GM19193 (cell line): ENCODE results near the gene NSG1.

Experiments
- POLR2A ChIP-seq: IDR thresholded peaks from 4 replicates; pipeline ENCODE4 v1.6.1; 2011; ENCODE audit not compliant: insufficient read depth, insufficient read length; ENCODE audit errors: extremely low read depth

Gene NSG1

DNA sequence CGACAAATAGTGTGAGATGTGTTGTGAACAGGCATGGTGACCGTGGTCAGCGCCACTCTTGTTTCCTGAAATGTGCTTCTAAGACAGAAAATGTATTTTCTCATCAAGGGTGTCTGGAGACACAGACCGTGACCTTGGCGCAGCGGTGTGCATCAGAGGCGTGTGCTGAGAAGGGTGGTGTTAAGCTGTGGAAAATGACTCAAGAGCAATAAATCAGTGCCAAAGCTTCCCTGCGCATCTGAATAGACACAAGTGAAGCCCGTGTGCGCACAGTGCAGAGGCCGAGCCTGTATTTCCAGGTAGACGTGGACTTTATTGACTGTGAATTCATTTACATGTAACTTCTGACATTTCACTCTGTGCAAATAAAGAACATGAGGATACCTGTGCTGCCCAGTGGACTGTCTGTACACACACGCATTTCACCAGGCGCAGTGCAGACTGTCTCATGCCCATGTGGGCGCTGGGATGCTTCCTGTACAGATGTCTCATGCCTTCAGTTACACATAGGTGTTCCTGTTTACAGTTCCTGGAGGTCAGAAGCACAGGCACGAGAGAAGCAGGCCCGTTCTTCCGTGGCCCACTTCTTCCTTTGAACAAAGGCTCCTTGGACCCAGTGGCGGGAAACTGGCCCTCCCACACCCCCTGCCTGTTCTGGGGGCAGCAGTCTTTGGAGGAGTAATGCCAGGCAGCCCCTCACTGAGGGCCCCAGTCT, 31.9 kb downstream of the NSG1 start:
- no peak for TF ChIP-seq POLR2A

DNA sequence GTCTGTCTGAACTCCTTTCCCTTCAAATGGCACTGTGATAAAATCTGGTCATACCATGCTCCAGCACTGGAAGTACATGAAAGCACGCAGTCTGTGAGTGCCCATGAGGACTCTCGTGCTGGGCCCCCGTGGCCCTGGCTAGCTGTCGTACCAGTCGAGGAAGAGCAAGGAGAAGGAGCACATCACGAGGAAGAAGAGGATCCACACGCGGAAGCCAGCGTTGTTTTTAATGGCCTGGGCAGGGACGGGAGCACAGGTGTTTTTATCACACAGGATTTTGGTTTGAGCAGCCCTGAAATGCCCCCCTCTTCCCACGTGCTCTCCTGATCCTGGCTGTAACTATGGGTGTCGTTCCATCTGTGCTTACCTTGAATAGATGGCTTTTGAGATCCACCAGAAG, 33.0 kb downstream of the NSG1 start:
- TF ChIP-seq POLR2A = no peak

DNA sequence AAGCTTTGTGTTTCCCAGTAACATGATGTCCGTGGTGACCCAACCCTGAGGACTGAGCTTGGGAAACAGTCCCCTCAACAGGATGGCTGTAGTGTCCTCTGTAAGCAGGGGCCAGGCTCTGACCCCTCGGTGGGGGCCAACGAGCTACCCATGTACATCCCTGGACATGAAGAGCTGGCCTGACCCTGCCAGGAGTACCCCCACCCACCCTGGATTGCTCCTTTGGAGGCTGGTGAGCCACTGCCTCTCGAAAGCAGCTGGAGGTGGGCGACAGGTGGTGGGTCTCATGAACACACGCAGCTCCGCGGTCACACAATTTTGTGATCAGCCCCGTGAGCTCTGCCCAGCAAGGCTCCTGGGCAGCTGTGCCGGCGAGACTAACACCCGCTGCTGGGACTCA, 33.5 kb downstream of the NSG1 start:
- TF ChIP-seq POLR2A = no peak

DNA sequence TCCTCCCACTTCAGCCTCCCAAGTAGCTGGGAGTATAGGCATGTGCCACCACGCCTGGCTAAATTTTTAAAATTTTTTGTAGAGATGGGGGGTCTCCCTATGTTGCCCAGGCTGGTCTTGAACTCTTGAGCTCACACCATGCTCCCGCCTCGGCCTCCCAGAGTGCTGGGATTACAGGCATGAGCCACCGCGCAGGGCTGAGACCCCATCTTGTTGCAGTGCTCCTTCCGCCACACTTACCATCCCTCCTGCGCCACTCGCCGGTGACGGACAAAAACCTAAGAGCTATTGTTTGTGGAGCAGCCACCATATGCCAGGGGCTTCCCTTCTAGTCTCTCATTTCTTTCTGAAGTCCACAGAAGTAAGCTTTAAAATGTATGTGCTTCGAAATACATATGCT, 34.5 kb downstream of the NSG1 start:
- no peak for TF ChIP-seq POLR2A

DNA sequence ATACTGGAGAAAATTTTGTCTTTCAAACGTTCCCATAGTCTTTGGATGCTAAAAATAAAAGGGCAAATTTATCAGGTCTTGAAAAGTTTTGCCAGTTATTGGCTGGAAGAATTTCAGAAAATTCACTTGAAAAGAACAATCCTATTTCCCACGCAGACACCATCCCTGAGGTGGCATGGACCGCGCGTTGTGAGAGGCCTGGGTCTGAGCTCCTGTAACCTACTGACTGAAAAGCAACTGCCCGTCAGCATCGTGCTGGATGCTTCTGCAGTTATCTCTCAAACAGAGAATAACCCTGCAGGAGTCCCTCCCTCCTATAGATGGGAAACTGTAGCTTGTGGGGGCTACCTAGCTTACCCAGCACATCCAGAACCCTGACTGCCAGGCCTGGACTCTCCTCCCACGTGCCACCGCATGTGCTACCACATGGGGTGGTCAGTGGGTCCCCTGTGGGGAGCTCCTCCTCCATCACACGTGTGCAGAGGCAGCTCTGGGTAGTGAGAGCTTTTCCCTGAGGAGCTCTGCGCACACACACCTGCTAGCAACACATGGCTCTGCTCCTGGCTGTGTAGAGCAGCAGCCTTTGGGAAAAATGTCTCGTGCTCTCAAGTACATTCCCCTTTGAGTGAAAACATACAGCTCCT, 36.1 kb downstream of the NSG1 start:
- TF ChIP-seq POLR2A = no peak

DNA sequence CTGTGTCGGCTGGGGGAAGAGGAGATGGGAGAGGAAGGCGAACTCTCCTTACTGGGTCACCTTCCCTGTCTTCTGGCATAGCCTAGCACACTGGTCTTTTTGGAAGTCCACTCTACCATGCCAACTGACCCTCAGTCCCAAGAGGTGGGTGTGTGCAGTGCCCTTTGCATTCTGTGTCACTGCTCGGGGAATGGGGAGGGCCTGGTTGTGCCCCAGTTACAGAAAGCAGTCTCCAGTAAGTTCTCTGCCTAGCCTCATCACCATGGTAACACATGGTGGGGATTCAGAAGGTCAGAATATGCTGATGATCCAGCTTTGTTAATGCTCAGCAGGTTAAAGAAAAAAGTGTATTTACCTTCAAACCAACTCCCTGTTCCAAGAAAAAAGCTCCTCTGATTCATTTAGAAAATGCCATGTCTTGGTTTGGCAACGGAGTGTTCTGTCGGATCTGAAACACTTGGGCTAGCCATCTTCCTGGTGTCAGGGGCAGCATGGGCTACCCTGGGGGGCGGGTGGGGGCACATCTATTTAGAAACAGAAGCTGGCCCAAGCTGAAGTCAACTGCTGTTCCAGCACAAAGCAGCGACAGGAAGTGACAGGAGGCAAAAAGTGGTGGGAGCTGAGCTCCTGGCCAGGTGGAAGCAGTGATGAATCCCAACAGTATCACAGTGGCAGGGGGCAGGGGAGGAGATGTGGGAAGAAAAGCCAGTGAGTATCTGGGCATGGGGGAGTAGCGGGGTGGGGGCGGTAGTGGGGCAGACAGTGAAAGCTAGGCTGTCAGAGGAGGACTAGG, 37.0 kb downstream of the NSG1 start:
- TF ChIP-seq POLR2A = no peak

DNA sequence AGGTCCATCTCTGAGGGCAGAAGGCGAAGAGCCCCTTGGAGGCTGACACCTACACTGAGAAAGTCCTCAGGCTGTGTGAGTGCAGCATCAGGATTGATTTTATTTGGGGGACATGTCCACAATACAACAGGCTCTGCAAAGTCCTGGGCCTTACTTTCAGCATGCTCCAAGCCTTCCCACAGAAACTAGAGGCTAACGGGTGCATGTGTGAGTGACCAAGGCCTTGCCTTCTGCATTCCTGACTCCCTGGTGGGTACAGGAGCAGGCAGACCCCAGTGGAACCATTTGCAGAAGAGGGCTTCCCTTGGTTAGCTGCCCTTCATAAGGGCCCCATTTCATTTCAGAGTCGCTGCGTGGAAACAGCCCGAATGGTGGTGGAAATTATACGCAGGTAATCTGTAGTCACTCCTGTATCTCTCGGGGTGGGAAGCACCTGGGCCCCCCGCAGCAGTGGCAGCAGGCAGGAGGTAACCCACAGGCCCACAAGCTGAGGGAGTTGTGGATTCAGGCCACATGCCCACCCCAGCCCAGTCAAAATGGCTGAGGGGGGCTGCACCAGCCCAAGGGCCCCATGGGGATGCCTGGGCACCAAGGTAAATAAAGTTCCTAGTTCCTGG, 37.7 kb downstream of the NSG1 start:
- no peak for TF ChIP-seq POLR2A

DNA sequence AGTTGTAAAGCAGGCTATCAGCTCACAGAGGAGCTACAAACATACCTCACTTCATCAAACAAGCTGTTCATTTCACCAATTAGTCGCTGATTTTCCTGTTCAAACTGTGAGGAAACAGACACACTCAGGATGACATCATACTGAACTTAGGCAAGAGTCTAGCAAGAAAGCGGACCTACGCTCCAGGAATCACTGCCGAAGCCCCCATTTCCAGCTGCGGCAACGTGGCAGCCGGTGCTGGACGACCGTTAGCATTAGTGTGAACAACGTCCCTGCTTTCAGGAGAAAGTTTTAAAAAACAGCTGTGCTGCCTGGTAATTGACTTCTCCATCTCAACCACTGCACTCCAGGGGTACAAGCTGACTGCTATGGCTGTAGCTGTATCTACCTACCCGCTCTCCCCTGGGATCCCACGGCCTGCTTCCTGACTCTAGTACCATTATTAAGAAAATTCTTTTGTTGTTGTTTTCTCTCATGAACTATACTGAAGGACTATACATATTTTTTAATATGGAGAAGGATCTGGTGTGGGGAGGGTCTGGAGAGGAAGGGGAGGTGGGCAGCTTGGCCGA, 38.3 kb downstream of the NSG1 start:
- TF ChIP-seq POLR2A = no peak

DNA sequence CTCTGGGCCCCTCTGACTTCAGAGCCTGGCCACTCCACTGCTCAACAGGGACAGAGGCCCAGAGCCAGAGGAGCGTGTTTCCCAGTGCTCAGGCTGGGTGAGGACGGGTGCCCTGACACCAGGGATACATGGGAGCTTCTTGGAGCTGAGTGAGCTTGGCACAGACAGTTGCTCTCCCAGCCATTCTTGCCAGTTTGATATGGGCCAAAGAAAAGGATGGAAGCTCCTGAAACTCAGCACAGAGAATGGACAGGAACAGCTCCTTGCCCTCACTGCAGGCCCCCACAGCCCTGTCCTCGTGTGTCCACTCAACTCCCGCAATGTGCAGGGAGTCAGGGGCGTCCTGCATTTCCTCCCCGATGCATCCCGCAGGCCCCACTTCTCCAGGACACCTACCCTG, 38.8 kb downstream of the NSG1 start:
- TF ChIP-seq POLR2A = no peak

DNA sequence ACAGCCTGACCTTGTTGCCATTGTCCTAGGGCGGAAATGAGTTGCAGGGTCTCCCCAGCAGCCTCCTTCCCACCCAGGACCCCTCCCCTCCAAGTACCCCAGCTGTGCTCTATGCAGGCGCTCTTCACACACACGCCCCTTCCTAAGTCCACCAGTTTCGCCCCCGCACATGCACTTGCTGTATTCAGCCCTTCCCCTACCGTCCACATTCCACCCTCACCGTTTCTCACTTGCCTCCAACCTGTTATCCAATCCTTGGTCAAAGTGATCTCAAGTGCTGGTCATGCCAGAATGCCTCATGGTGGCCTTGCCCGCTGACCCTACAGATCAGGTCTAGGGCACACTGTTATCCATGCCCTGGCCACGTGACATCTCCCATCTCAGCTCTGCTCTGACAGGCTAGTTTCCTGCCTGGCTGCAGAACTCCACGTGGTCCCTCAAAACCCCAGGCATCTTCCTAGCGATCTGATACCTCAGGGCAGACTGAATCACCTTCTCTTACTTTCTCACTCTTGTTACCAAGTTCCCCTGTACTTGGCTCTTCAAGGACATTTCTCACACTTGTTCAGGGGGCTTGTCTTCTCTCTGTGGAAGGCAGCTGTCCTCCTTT, 39.7 kb downstream of the NSG1 start:
- no peak for TF ChIP-seq POLR2A

DNA sequence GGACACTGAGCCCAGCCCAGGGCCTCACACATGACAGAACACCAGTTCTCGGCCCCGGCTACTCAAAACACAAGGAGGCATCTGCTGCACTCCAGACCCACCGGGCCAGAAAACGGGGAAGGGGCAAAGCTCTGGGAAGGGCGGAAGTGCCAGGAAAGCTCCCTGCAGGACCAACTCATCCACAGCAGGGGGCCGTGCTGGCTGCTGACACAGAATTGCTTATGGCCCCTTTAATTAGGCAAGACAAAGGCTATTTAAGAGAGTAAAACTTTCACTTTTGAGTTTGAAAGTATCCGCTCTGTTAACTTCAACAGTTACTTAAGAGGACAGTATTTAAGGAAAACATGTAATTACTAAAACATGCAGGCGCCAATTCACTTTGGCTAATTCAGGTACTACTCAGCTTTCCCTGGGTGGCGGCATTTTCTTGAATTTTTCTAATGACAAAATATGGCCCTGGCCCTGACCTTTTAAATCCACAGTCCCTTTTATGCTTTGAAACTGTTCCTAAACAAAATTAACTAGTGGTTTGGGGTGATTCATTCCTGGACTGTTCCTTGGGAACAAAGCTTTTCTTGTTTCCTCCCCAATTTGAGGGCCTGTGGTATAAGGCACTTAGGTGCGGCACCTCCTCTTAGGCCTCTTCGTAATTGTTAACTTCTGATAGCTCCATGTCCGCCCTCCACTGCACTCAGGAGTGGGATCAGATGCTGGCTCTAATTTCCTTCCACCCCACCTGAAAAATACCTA, 40.4 kb downstream of the NSG1 start:
- no peak for TF ChIP-seq POLR2A

DNA sequence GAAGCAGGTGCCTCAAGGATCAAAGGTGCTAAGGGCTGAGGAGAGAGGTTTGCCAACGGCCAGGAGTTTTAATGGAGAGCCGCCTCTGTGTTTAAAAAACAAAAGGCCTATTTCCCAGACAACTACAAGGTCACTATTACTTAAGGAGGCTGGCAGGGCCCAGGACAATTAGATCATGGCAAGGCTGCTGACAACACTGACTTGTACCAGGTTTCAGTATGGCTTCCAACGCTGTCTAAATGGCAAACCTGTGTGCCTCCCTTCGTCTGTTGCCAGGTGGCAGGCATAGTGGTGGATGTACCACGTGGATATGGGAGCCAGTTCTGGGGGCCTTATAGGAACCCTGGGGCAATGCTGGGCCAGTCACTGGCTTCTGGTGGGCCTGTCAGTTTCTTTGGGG, 41.0 kb downstream of the NSG1 start:
- TF ChIP-seq POLR2A = no peak

DNA sequence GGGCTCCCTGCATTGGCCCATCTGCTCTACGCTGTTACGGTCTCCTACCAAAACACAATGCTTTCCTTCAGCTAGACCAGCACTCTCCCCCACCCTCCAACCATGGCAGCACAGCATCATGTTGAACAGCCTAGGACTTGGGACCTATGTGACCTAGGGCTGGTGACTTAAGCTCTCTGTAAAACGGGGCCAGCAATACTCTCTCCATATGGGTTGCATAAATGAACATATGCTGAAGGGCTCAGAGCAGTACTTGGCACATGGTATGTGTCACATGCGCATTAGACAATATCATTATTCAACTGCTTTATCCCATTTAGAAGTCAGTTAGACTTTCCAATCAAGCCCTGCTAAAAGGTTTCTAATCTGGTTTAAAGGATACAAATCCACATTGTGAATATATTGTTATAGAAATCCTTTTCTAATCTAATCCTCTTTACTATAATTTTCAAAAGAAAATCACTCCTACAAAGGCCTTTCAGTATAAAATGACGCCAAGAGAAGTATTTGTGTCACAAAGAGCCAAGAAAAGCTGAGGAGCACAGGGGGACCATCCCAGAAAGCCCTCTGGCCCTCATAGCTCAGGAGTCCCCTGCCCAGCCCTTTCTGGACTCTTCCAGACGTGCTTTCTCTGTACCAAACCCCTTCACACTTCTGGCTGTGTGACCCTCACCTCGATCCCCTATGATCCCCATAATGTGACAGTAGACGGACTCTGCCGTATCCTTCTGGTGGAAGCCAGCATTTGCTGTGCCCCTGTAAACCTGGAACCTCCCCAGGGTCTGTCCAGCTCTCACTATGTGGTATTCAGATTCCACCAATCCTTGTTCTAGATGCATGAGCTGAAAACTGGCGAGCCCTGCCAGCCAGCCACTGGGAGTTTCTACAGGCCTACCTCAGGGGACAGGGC, 42.3 kb downstream of the NSG1 start:
- TF ChIP-seq POLR2A = no peak
